22Rv1 (cell line): Measurements from ENCODE around the gene FBRS.
"Not testable (repeated sequence)": the region's sequence is repeated elsewhere in the genome, so short reads cannot be mapped to it uniquely, and the experiment has no call there.

Experiments used
- H3K27ac ChIP-seq: fragments of 450-650 bp; 2 replicates; pipeline ENCODE4 v1.5.1; 2017
- ZFX ChIP-seq: fragments of 450-650 bp; IDR thresholded peaks from 2 replicates; pipeline ENCODE4 v1.6.1; 2017; ENCODE audit warnings: antibody characterized with exemption, borderline replicate concordance
- TF ChIP-seq, protein P1 (sequence below): fragments of 450-650 bp; IDR thresholded peaks from 2 replicates; pipeline ENCODE4 v1.5.1; 2017; ENCODE audit warnings: mild to moderate bottlenecking

FBRS gene

DNA sequence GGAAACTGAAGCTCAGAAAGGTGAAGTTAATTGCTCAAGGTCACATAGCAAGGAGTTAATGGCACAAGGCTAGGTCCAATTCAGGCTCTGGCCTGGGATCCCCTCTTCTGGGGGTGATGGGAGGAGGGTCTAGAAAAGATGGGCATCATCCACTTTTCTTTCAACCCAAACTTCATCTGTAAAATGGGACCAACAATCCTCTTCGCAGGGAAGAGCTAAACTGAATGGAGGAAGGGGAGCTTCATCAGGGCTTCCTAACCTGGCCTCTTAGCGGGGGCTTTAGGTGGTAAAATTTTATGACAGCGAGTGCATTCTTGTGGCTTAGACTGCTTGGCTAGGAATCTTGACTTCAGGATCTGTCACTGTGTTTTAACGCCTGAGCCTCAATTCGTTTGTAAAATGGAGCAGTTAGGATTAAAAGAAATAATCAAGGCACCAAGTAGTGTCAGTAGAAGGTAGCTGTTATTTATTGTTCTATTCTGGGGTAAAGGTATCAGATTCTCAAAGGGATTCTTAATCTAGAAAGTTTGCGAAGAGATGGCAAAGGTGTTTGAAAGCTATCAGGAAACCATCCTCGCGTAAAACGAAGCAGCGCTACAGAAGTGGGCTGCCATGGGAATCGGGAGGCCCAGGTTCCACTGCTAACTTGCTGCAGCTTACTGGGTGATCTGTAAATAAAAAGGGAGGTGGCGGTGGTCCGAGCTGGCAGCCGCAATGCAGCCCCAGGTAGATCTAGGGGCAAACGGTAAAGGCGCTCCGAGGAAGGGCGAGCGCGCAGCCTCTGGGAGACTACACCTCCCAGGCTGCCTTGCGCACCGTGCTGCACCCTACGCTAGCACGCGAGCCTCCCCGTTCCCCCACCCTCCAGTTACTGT, 39.3 kb downstream of the FBRS start:
- H3K27ac ChIP-seq: peak overlapping the region; percentile 100

DNA sequence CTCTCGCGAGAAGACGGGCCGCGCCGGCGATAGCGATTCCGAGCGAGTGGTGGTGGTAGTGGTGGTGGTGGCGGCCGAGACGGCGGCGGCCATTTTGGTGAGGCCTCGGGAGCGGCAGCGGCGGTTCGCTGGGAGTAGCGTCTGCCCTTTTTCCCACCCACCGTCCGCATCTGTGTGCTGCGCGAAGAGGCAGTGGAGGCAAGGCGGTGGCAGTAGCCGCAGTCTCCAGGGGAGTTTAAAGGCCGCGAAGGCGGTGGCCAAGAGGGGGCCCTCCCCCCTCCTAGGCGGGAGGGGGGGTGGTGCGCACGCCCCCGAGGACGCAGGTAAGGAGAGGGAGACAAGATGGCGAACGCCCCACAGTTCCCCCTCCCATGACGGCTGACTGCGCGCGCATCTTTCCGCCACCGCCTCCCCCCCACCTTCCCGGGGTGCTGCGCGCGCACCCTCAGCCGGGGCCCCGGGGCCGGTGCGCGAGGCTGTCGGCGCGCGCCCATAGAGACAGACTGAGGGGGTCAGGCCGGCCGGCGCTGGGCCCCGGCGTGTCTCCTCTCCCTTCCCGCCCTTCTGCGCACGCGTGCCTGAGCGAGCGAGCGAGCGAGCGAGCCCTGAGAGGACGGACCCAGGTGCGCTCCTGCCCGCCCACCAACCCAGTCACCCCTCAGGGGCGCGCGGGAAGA, 40.0 kb downstream of the FBRS start:
- TF ChIP-seq, protein P1, sequence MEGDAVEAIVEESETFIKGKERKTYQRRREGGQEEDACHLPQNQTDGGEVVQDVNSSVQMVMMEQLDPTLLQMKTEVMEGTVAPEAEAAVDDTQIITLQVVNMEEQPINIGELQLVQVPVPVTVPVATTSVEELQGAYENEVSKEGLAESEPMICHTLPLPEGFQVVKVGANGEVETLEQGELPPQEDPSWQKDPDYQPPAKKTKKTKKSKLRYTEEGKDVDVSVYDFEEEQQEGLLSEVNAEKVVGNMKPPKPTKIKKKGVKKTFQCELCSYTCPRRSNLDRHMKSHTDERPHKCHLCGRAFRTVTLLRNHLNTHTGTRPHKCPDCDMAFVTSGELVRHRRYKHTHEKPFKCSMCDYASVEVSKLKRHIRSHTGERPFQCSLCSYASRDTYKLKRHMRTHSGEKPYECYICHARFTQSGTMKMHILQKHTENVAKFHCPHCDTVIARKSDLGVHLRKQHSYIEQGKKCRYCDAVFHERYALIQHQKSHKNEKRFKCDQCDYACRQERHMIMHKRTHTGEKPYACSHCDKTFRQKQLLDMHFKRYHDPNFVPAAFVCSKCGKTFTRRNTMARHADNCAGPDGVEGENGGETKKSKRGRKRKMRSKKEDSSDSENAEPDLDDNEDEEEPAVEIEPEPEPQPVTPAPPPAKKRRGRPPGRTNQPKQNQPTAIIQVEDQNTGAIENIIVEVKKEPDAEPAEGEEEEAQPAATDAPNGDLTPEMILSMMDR: no peak
- TF ChIP-seq ZFX: no peak
- H3K27ac ChIP-seq: peak overlapping the region; percentile 100

More for the DNA sequence above, 39.3 kb downstream of the FBRS start:
- TF ChIP-seq, protein P1: no peak
- TF ChIP-seq ZFX: no peak

DNA sequence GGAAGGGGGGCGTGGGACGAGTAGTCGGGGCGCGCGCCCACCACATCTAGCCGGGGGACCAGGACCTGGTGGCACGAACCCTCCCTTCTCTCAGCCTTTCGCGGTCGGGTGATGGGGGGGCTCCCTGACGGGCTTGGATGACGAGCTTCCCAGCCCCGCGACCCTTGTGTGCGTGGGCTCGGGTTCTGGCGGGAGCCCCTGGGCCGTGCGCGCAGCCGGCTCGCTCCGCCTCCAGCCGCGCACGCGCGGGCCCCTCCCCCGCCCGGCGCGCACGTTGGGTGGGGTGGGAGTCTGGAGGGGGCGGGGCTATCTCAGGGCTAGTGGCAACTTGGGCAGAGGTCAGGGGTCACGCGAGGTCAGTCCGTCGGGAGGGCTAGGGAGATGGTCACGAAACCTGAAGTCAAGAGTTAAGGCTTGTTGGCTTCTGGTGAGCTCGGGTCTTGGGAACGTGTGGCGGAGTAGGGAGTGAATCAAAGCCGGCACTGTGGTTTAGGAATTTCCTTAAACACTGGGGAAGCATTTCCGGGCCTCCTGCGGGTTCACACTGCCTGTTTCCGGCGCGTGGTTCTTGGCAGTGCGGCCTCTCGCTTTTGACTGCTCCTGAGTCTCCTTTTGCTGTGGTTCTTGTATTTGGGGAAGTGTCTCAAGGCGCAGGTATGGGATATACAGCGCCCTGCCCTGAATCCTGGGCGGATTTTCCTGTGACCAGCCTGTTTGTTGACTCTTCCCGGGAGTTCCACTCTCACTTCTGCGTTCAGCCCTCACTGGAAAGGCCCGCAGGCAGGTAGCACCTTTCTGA, 40.8 kb downstream of the FBRS start, which contains the start of gene SRCAP:
TSS of gene SRCAP (plus strand) at position 356 of the 799 bp plus-strand sequence. CDS start 1,654 bp downstream, outside the sequence.
- H3K27ac ChIP-seq: peak within 1 kb of the TSS; percentile 100
- TF ChIP-seq ZFX: no peak
- TF ChIP-seq, protein P1: no peak

DNA sequence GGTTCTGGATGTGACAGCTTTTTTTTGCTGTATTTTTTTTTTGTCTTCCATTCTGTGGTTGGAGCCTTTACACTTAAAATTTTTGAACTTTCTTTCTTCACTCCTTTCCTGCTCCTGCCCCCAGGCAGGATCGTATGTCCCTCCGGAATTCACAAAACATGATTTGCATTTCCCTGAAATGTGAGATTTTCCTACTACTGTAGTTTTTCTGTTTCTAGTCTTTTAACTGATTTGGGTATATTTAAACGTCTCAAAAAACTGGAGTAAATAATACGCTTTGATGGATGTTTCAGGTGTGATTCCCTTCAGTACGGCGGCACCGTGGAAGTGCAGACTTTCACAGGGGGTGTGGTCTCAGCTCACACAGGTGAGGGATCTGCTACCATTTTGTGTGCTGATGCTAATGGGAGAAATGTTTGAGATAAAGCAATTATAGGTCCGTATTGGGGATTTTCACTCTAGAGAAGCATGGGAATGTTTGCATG, 41.4 kb downstream of the FBRS start:
- H3K27ac ChIP-seq: peak overlapping the region; percentile 100

DNA sequence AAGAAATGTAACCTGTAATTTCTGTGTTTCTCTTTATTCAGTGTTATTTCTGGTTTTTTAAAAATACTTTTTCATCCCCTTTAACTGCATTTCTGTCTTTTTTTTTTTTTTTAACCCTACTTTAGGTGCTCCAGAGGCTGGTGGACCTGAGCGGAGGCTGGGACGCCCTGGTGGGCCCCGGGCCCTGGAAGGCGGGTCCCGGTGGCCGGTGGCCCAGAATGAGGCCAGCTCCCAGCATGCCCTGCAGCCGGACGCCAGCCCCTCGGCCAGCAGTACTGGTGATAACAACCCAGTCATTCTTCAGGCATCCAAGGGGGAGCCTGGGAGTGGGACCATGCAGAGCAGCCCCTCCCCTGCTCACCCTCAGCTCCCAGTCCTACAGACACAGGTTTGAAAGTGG, 42.3 kb downstream of the FBRS start:
- TF ChIP-seq, protein P1: no peak
- no peak for TF ChIP-seq ZFX
- H3K27ac ChIP-seq: peak overlapping the region; percentile 100; the same call in 1 of the 2 replicates

More for the DNA sequence above, 41.4 kb downstream of the FBRS start:
- TF ChIP-seq, protein P1: no peak
- TF ChIP-seq ZFX: no peak

DNA sequence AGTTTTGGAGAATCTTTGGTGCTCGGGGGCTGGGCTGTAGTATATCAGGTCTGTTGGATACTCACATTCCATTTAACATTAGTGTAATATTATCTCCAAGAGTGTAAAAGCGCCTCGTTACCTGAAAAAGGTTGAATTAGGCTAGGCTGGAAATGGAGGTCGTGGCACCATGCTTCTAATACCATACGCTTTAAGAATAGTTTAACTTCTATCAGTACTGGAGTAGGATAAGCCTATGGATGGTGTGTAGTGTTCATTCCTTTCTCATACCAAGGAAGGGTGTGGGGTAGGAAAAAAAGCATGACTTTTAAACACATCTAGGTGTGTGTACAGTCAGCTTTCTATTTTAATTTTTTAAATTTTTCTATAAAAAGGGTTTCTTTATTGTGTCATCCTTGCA, 42.7 kb downstream of the FBRS start:
- no peak for TF ChIP-seq ZFX
- TF ChIP-seq, protein P1: no peak
- no peak overlapping the region for H3K27ac ChIP-seq

DNA sequence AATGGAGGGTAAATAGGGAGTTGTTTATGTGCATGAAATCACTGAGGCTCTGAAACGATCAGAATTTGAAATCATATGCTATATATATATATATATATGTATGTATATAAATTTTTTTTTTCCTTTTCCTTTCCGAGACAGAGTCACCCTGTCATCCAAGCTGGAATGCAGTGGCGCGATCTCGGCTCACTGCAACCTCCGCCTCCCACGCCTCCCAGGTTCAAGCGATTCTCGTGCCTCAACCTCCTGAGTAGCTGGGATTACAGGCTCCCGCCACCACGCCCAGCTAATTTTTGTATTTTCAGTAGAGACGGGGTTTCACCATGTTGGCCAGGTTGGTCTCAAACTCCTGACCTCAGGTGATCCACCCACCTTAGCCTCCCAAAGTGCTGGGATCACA, 44.8 kb downstream of the FBRS start:
- H3K27ac ChIP-seq: not testable (repeated sequence)
